ENCODE results near the gene ELP5.

GRCh38 chr17:7229504-7229903 lies 22.5 kb upstream of the ELP5 start:
- no peak for TF ChIP-seq CTCF (IDR thresholded peaks at IDR 0.05)
- no peak for TF ChIP-seq EZH2 (IDR thresholded peaks at IDR 0.05; ENCODE audit: borderline replicate concordance, insufficient read depth, low read depth, low read length, poor library complexity, severe bottlenecking)

Data from B cell (primary cell).